ENCODE results near the gene DNAJC11.

DNA sequence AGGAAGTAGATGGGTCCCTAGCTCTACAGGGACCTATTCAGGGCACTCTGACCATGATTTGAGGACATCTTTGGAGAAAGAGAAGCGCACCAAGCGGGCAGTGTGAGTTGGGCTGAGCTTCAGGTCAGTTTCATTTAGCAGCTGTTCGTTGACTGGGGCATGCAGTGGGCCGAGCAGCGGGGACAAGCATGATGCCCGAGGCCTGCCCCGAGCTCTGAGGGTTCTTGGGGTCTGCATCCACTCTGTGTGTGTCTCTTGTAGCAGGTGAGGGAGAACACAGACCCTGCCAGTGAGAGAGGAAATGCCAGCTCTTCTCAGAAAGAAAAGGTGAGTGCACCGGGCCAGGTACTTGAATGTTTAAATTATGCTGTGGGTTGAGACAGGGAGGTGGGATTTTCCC lies 71.6 kb downstream of the DNAJC11 start:
- TF ChIP-seq CTCF (IDR thresholded peaks at IDR 0.05) (no peak), EZH2phosphoT487 (IDR thresholded peaks at IDR 0.05) (no peak), EZH2 (IDR thresholded peaks at IDR 0.05) (no peak)

Measured in neural progenitor cell (in vitro differentiated cells).